Measurements from ENCODE around the gene ZSCAN18.
A peak's percentile ranks its signal among the peaks of the same experiment; 100 is the strongest.

Gene ZSCAN18

GRCh38 chr19:58034477-58034793, 63.6 kb downstream of the ZSCAN18 start:
- TF ChIP-seq CTCF (IDR thresholded peaks at IDR 0.05; ENCODE audit: poor library complexity, severe bottlenecking), result no peak
- H3K4me3 ChIP-seq (ENCODE audit: severe bottlenecking), result peak overlapping the region; percentile 38
- ATAC-seq (ENCODE audit: low read depth) (no peak), DNase-seq (ENCODE audit: low spot score) (no peak)
- H3K27me3 ChIP-seq (ENCODE audit: insufficient read depth, poor library complexity, severe bottlenecking), result no peaks in the 10 kb centered on the region
- peaks cover 4% of the 10 kb centered on the region for H3K9me3 ChIP-seq (ENCODE audit: severe bottlenecking)
- no peaks in the 10 kb centered on the region for H3K36me3 ChIP-seq (ENCODE audit: low read depth)
- H3K4me1 ChIP-seq (ENCODE audit: insufficient read depth, poor library complexity, severe bottlenecking), result no peaks in the 10 kb centered on the region
- H3K27ac ChIP-seq (ENCODE audit: poor library complexity, severe bottlenecking), result no peak overlapping the region

All from RWPE2 (cell line).